GM19395 (cell line): ENCODE data around the gene QSOX2.
"Not testable (repeated sequence)": the region's sequence is repeated elsewhere in the genome, so short reads cannot be mapped to it uniquely, and the experiment has no call there.

Experiments used
- ATAC-seq: cut with Tn5 transposase; IDR thresholded peaks from one replicate; pipeline ENCODE4 v1.9.1; 2021; ENCODE audit warnings: mild to moderate bottlenecking, moderate library complexity; ENCODE audit not compliant: unreplicated experiment

Gene QSOX2

GRCh38 chr9:136240941-136241340 lies 4.7 kb downstream of the QSOX2 start:
- no peak for ATAC-seq

GRCh38 chr9:136239983-136240330 lies 5.7 kb downstream of the QSOX2 start:
- no peak for ATAC-seq

- no peak for ATAC-seq
These were observed 6.3 kb downstream of the QSOX2 start for GRCh38 chr9:136239135-136239982.

- ATAC-seq: no peak
These were observed 7.3 kb downstream of the QSOX2 start for GRCh38 chr9:136238342-136238732.

GRCh38 chr9:136237486-136238341 lies 7.9 kb downstream of the QSOX2 start:
- no peak for ATAC-seq

- ATAC-seq: not testable (repeated sequence)
These were observed 8.9 kb downstream of the QSOX2 start for GRCh38 chr9:136236471-136237410.

- no peak for ATAC-seq
These were observed 9.7 kb downstream of the QSOX2 start for GRCh38 chr9:136235709-136236455.

- no peak for ATAC-seq
These were observed 10.4 kb downstream of the QSOX2 start for GRCh38 chr9:136235171-136235570.

GRCh38 chr9:136234597-136234996 lies 11.0 kb downstream of the QSOX2 start:
- no peak for ATAC-seq

- no peak for ATAC-seq
These were observed 11.7 kb downstream of the QSOX2 start for GRCh38 chr9:136233868-136234267.

- no peak for ATAC-seq
These were observed 12.2 kb downstream of the QSOX2 start for GRCh38 chr9:136233411-136233810.

GRCh38 chr9:136232969-136233368 lies 12.6 kb downstream of the QSOX2 start:
- no peak for ATAC-seq

- ATAC-seq: no peak
These were observed 13.9 kb downstream of the QSOX2 start for GRCh38 chr9:136231478-136232297.

GRCh38 chr9:136230773-136231172 lies 14.8 kb downstream of the QSOX2 start:
- no peak for ATAC-seq

- ATAC-seq: no peak
These were observed 15.2 kb downstream of the QSOX2 start for GRCh38 chr9:136230365-136230764.

- ATAC-seq: no peak
These were observed 16.2 kb downstream of the QSOX2 start for GRCh38 chr9:136229096-136230065.

- ATAC-seq: no peak
These were observed 17.3 kb downstream of the QSOX2 start for GRCh38 chr9:136228107-136228875.
